Panc1 (cell line): Measurements from ENCODE around the gene NUMB. TPM values are rescaled to one million over a fixed set of nuclear protein-coding genes. Genes with fewer than 3 reads are reported as not detected.
"Not testable (repeated sequence)": the region's sequence is repeated elsewhere in the genome, so short reads cannot be mapped to it uniquely, and the experiment has no call there.

Experiments used
- ATAC-seq: fragments of 200-7000 bp; cut with Tn5 transposase; 2 replicates; pipeline ENCODE4 v1.9.1; 2020; ENCODE audit warnings: mild to moderate bottlenecking, moderate library complexity
- BruUV-seq: library from RNA; stranded (reverse); fragments of 400-500 nt; replicated peaks from 2 replicates; lab custom pipeline; 2021; lab: Mats Ljungman, UMichigan
- CTCF ChIA-PET: fragments of 300-600 bp; sonication (Branson Sonifier 250); formaldehyde crosslinking; loops from one replicate; lab custom pipeline; 2022; ENCODE audit warnings: antibody characterized with exemption; lab: Charles Lee
- POLR2A ChIA-PET: fragments of 300-600 bp; sonication (Branson Sonifier 250); formaldehyde crosslinking; loops from one replicate; lab custom pipeline; 2022; ENCODE audit warnings: antibody characterized with exemption; lab: Charles Lee
- DNase-seq: peaks from one replicate; pipeline ENCODE4 v3.0.0-alpha.2; 2010; ENCODE audit warnings: low read depth, low spot score
- H3K27ac ChIP-seq: 2 replicates; pipeline ENCODE4 v1.5.1; 2011; ENCODE audit warnings: mild to moderate bottlenecking, low read length, inconsistent platforms
- H3K27me3 ChIP-seq: fragments of 200-500 bp; sonication (Bioruptor generic); 2 replicates; pipeline ENCODE4 v1.6.0; 2014; ENCODE audit warnings: low read length, inconsistent platforms; ENCODE audit not compliant: control insufficient read depth, insufficient read depth
- H3K36me3 ChIP-seq: fragments of 200-500 bp; sonication (Bioruptor generic); 2 replicates; pipeline ENCODE4 v1.5.1; 2014; ENCODE audit warnings: inconsistent platforms, mild to moderate bottlenecking, low read length, moderate library complexity; ENCODE audit not compliant: control insufficient read depth, insufficient read depth
- H3K4me1 ChIP-seq: 2 replicates; pipeline ENCODE4 v1.5.1; 2011; ENCODE audit warnings: inconsistent platforms, mild to moderate bottlenecking, low read length, moderate library complexity; ENCODE audit not compliant: control insufficient read depth, insufficient read depth
- H3K4me3 ChIP-seq, 2 experiments: 2 replicates each; pipeline ENCODE4 v1.5.1; 2011 to 2012; ENCODE audit warnings: low read depth in 2 of 2, low read length in 2 of 2, mild to moderate bottlenecking in 2 of 2, inconsistent platforms in 1 of 2, moderate library complexity in 1 of 2
- H3K9me3 ChIP-seq: fragments of 200-500 bp; sonication (Bioruptor generic); 2 replicates; pipeline ENCODE4 v1.5.1; 2014; ENCODE audit warnings: low read depth, mild to moderate bottlenecking, inconsistent platforms, low read length, moderate library complexity; ENCODE audit not compliant: control insufficient read depth, insufficient read depth
- CTCF ChIP-seq: fragments of 450-650 bp; IDR thresholded peaks from 2 replicates; pipeline ENCODE4 v1.5.1; 2017; ENCODE audit warnings: mild to moderate bottlenecking
- POLR2AphosphoS5 ChIP-seq: IDR thresholded peaks from 2 replicates; pipeline ENCODE4 v1.6.1; 2012; ENCODE audit warnings: mild to moderate bottlenecking, low read depth, low read length, moderate library complexity
- REST ChIP-seq, 2 experiments: IDR thresholded peaks; 2 replicates each; pipeline ENCODE4 v1.6.1; 2011 to 2012; ENCODE audit warnings: low read depth in 2 of 2, control low read depth in 1 of 2, low read length in 1 of 2, mild to moderate bottlenecking in 1 of 2, moderate library complexity in 1 of 2; ENCODE audit not compliant: insufficient read depth in 1 of 2
- SIN3A ChIP-seq: IDR thresholded peaks from 2 replicates; pipeline ENCODE4 v1.6.1; 2012; ENCODE audit warnings: low read depth, mild to moderate bottlenecking, low read length, moderate library complexity, borderline replicate concordance; ENCODE audit not compliant: insufficient read depth
- TCF7L2 ChIP-seq: IDR thresholded peaks from 2 replicates; pipeline ENCODE4 v1.6.1; 2011; ENCODE audit warnings: mild to moderate bottlenecking, low read depth, low read length, inconsistent platforms
- in situ Hi-C: cut with HindIII; loops from 2 replicates; pipeline ENCODE4 v1.10.0; 2016; ENCODE audit warnings: low sequenced_read_pairs, low pct_unique_long_range_greater_than_20kb
- intact Hi-C: fragments of 100-400 bp; cut with micrococcal nuclease; formaldehyde crosslinking; loops from one replicate; pipeline ENCODE4 v1.10.0; 2022; ENCODE audit not compliant: unreplicated experiment
- total RNA-seq: library from RNA; stranded (reverse); gene quantifications from one replicate; pipeline ENCODE4 v1.2.1, GENCODE V29; 2021; ENCODE audit not compliant: unreplicated experiment

NUMB gene
- total RNA-seq, 1 experiment from 2014 or later, result 51.5 TPM

DNA sequence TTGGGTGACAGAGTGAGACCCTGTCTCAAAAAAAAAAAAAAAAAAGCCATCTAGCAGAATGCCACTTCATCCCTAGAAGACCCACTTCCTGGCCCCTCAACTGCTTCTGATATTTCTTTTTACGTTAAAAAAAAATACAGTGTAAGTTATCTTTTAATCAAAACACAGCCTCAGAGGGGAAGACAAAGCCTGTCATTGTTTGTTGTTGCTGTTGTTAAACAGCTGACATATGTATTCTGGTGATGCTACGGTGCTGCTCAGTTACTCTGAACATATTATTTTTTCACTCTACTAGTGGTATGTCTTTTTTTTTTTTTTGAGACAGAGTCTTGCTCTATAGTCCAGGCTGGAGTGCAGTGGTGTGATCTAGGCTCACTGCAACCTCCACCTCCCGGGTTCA, 145.7 kb downstream of the NUMB start:
- ATAC-seq, result no peak
- H3K4me1 ChIP-seq, result no peaks in the 10 kb centered on the region; the same call in 1 of the 2 replicates
- intact Hi-C loops, result no loop called here
- no peaks in the 10 kb centered on the region for H3K9me3 ChIP-seq
- no peak for TF ChIP-seq TCF7L2
- TF ChIP-seq POLR2AphosphoS5, result no peak
- no peak for TF ChIP-seq SIN3A
- no peak for TF ChIP-seq REST (IDR thresholded peaks at IDR 0.05; ENCODE audit: insufficient read depth in 1 of 2, low read depth in 2 of 2, low read length in 1 of 2)
- no peak for TF ChIP-seq CTCF
- no peaks in the 10 kb centered on the region for H3K27me3 ChIP-seq
- in situ Hi-C loops, result no loop called here
- H3K4me3 ChIP-seq, result no peak overlapping the region
- ChIA-PET CTCF (interaction anchor here (0.7 kb wide), 1 partner anchor 319 kb away, joined by 9 read pairs; no protein-coding TSS in a partner anchor), POLR2A (no interaction called here)
- BruUV-seq, result no TSS peak
- no peak overlapping the region for H3K27ac ChIP-seq
- no peaks in the 10 kb centered on the region for H3K36me3 ChIP-seq
- no peak for DNase-seq

GRCh38 chr14:73311708-73312030, 146.7 kb downstream of the NUMB start:
- BruUV-seq, result no TSS peak
- ATAC-seq (no peak), DNase-seq (no peak)
- Histone ChIP-seq H3K4me1 (no peaks in the 10 kb centered on the region; the same call in 1 of the 2 replicates), H3K27me3 (no peaks in the 10 kb centered on the region), H3K27ac (no peak overlapping the region), H3K9me3 (no peaks in the 10 kb centered on the region), H3K4me3 (no peak overlapping the region), H3K36me3 (no peaks in the 10 kb centered on the region)
- POLR2A ChIA-PET, result no interaction called here
- intact Hi-C loops (no loop called here), in situ Hi-C loops (no loop called here)
- CTCF ChIA-PET, result no interaction called here
- TF ChIP-seq REST (IDR thresholded peaks at IDR 0.05; ENCODE audit: insufficient read depth in 1 of 2, low read depth in 2 of 2, low read length in 1 of 2), result no peak
- TF ChIP-seq POLR2AphosphoS5, result no peak
- TF ChIP-seq CTCF, result no peak
- TF ChIP-seq TCF7L2, result no peak
- no peak for TF ChIP-seq SIN3A

GRCh38 chr14:73309207-73309606, 149.1 kb downstream of the NUMB start:
- POLR2A ChIA-PET, H3K4me3 ChIP-seq, BruUV-seq, H3K27ac ChIP-seq, CTCF ChIA-PET, DNase-seq, H3K36me3 ChIP-seq, in situ Hi-C loops, H3K27me3 ChIP-seq, intact Hi-C loops, H3K9me3 ChIP-seq, H3K4me1 ChIP-seq, ATAC-seq: not testable (repeated sequence)
